Right ventricle myocardium superior (tissue), 1 donor: Measurements from ENCODE around the gene CCDC33. TPM values are rescaled to one million over a fixed set of nuclear protein-coding genes. Genes with fewer than 3 reads are reported as not detected.

ENCODE experiments used
- ATAC-seq: fragments of 200-7000 bp; cut with Tn5 transposase; one replicate; pipeline ENCODE4 v1.9.1; 2020; ENCODE audit warnings: mild to moderate bottlenecking; ENCODE audit not compliant: poor library complexity
- DNase-seq: peaks from one replicate; pipeline ENCODE4 v3.0.0-alpha.2; 2020
- intact Hi-C: fragments of 100-400 bp; cut with DNase I; formaldehyde crosslinking; loops from one replicate; pipeline ENCODE4 v1.11.2; 2022
- total RNA-seq: library from RNA; stranded (reverse); fragmentation: NEBNext Ultra II Directional; extraction: Animal tissue kit (Norgen Biotek cat#: 25700); gene quantifications from one replicate; pipeline ENCODE4 v1.2.1, GENCODE V29; 2021
- donor health status: DM: no; HTN: yes; CAD: no; lungs with severe emphysema.

The CCDC33 gene
- total RNA-seq, 1 donor from 2014 or later = not detected

DNA sequence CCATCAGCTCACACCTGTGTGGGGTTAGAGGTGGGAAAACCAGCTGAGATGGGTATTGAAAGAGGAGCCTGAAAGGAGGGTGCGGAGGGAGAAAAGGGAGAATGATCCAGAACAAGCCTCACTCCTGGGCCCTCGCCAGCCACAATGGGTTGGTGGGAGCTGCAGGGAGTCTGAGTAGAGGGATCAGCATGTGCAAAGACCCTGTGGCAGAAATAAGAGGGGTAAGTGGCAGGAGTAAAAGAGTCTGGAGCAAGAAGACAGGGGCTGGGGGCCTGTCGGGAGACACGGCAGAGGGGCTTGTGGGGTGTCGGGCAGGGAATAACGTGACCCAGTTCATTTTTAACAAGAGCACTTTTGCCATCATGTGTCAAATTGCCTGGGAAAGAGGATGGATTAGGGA lies 34.0 kb downstream of the CCDC33 start:
- ATAC-seq = no peak
- intact Hi-C loops = no loop called here

GRCh38 chr15:74270854-74271520 lies 34.9 kb downstream of the CCDC33 start:
- ATAC-seq = no peak
- intact Hi-C loops = no loop called here
- no peak for DNase-seq

More for the DNA sequence above, 34.0 kb downstream of the CCDC33 start:
- no peak for DNase-seq

DNA sequence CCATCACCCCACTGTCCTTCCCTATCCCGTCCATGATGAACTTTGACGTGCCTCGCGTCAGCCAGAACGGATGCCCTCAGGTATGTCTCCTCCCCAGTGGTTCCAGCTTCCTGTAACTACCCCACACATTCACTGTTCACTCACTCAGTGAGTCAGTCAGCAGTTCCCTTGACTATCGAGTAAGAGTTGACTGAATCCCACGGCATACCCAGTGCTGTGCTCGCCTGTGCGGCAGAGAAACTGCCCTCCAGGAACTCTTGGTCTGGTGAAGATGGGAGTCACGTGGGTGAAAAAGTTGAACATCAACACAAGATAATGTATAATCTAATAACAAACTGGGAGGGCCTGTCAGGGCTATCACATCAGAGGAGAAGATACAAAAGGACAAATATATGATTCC lies 36.7 kb downstream of the CCDC33 start:
- ATAC-seq = no peak
- no peak for DNase-seq
- intact Hi-C loops = no loop called here

DNA sequence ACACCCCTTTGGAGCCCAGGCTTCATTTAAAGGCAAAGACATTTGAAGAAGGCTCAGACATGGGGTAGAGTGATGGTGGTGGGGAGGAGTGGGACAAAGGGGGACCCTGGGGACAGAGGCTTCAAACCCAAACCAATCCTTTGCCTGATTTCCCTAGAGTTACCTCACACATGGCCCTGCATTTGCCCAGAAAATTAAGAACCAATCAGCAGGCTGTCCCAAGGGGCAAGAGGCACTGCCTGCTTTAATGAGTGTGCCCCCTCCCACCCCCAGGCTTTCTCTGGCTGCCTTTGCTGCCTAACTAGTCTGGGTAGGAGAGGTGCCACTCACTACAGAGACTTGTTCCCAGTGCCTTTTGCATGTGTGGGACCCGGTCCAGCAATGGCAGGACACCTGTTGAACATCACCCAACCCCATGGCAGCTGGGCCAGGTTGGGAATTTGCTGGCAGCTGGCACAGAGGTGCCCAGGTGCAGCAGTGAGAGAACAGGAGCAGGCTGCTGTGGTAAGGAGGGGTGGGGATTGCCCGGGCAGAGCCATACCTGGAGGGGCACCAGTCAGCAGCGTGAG lies 38.4 kb downstream of the CCDC33 start:
- DNase-seq (no peak), ATAC-seq (no peak)
- intact Hi-C loops = no loop called here

- DNase-seq = no peak
- intact Hi-C loops = no loop called here
- no peak for ATAC-seq
Observed at GRCh38 chr15:74275957-74276356, 39.8 kb downstream of the CCDC33 start.

DNA sequence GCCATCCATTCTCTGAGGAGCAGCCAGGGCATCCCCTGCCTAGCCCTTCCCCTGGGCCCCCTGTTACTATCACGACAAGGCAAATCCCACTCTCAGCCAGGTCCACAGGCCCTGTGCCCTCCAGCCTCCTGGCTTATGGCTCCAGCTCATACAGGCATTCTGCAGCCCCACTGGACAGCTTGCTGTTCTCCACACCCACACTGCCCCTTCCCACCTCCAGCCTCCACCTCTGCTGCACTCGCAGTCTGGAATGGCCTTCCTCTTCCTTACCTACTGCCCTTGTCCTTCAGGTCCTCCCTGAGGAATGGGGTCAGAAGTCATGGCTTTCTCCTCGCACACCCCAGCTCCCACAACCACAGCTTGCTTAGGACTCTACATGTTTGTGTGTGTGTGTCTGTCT lies 40.4 kb downstream of the CCDC33 start:
- intact Hi-C loops = no loop called here
- DNase-seq = no peak
- ATAC-seq = no peak

DNA sequence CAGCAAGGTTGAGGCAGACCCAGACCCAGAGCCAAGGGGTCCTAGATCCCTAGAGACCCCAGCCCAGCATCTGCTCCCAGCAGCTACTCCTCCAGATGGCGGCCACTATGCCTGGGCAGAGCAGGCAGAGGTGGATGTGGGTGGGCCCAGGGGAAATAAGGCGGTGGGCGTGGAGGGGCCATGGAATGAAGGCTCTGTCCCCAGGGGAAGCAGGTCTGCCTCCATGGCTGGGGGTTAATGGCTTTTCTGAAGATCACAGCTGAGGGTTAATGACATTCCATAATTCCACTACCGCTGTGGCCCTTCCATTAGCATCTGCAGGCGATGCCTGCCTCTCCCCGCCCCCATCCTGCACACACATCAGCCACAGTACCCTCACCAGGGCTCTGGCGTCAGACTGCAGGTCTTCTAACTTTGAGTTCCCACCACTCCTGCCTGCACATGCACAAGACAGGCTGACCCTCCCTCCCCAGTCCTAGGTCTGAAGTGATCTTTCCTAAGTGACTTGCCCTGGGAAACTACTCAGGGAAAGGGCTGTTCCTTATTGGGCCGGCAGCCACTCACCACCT lies 41.2 kb downstream of the CCDC33 start:
- intact Hi-C loops = no loop called here
- ATAC-seq = no peak
- no peak for DNase-seq

- DNase-seq (no peak), ATAC-seq (no peak)
- intact Hi-C loops = no loop called here
Observed at GRCh38 chr15:74278207-74278606, 42.1 kb downstream of the CCDC33 start.

- no peak for DNase-seq
Observed at GRCh38 chr15:74281147-74282133, 45.3 kb downstream of the CCDC33 start.

DNA sequence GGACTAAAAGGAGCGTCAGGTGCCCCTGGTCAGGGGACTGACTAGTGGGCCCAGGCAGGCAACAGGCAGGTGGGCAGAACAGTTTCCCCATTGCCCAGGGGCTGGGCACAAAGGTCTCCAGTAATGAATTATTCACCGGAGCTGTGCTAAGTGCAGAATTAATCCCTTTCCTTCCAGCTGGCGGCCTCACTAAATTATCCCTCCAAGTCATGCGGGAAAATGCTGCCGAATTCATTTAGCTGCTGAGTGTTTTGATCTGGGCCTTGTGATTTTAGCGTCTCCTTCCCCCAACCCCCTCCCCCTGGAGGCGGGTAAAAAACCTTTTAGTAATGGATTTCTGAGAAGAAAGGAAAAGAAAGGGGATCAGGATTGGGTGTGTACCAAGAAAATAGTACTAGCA lies 47.2 kb downstream of the CCDC33 start:
- no peak for ATAC-seq
- DNase-seq = no peak
- intact Hi-C loops = no loop called here

More at GRCh38 chr15:74281147-74282133, 45.3 kb downstream of the CCDC33 start:
- intact Hi-C loops = no loop called here
- no peak for ATAC-seq

GRCh38 chr15:74289671-74290070 lies 53.5 kb downstream of the CCDC33 start:
- intact Hi-C loops = no loop called here
- no peak for DNase-seq
- ATAC-seq = no peak

- intact Hi-C loops = no loop called here
- ATAC-seq (no peak), DNase-seq (no peak)
Observed at GRCh38 chr15:74290645-74291044, 54.5 kb downstream of the CCDC33 start.

GRCh38 chr15:74291101-74292071 lies 55.3 kb downstream of the CCDC33 start:
- ATAC-seq (peak; percentile 89), DNase-seq (peak; percentile 88)
- intact Hi-C loops = no loop called here

DNA sequence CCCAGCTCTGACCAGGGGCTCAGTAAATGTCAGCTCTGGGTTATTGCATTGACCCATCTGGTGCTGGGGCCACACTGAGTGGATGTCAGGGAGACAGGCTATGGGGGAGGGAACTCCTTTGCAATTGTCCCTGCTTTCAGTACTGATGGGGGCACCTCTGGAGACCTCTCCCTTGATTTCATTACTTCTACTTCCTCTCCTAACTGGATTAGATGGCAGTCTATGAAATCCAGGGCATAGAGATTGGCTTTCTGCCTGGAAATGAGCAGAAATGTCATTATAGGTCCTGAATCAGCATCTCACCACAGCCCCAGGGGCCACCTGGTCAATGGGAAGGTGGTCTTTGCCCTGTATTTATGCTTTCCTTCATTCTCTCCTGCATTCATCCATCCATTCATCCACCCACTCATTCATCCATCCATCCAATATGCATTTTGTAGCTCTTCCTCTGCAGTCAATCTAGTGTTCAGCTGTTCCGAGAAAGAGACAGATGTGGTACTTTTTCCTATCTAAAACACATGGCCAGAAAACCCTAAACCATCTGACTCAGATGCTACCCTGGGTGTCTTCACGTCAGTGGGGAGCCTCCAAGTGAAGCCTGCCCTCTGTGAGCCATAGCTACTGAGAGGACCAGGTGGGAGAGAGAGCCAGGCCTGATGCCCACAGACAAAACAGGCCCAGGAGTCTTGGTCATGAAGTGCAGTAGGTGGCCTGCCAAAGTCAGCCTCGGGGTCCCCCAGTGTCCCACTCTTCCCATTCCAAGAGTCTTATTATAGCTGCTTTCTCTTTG lies 57.1 kb downstream of the CCDC33 start:
- intact Hi-C loops = no loop called here
- ATAC-seq (no peak), DNase-seq (no peak)

DNA sequence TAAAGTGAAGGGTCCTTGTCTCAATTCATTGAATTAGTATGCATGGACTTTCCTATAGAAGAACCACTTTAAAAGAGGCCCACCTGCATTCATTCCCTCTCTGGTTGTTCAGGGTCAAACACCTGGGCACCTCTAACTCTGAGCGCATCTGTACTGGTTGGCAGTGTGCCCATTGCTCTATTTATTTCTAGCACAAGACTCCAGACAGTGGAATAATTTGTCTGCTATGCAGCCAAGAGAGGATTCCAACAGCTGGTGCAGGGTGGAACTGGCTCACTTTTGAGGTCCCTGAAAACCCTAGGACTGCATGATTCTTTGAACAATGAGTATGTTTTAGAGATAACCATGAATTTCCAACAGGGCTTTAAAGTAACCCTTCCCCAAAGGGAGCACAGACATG lies 57.9 kb downstream of the CCDC33 start:
- no peak for DNase-seq
- intact Hi-C loops = no loop called here
- ATAC-seq = no peak

GRCh38 chr15:74295800-74296199 lies 59.7 kb downstream of the CCDC33 start:
- ATAC-seq (no peak), DNase-seq (no peak)
- intact Hi-C loops = no loop called here

DNA sequence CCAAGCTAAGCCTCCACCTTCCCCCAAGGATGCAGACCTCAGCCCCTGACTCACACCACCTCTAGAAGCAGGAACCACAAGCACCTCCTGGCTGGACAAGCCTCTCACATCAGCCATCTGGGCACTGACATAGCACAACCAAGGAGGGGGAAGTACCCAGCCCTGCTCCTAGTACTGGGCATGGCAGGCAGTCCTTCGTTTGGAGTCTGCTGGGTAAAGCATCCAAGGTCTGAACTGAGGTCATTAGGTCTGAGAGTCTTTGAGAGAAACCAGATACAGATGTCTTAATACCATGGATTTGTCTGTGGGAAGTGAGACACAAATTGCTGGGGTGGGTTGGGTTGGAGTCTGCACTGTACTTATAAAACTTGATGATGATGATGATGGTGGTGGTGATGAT lies 61.8 kb downstream of the CCDC33 start:
- DNase-seq (no peak), ATAC-seq (no peak)
- intact Hi-C loops = no loop called here
